Measurements from ENCODE around the gene ANK3.

DNA sequence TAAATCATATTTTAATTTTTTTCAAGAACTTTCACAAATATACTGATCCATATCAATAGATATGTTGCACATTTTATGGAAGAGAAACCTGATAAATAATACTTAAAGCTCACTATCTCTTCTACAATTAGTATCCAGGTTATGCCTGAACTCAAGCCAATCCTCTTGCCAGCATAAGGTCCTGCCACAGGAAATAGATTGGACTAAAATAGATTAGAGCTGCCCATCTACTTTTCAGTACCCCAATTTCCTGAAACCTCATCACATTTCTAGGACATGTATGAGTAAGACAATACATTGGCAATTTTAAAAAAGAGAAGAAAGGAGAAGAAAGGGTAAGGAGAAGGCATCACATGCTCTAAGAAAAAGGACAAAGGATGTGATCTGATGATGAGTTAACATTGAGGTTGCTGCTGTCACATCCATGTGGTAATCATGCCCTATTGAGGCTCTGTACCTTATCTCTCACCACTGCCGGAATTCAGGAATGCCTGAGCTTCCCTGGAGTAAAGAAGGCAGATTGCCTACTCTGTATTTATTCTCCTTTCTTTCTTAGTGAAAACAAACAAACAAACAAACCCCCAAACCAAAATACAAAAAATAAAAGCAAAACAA, 199.7 kb downstream of the ANK3 start:
- TF ChIP-seq POLR2A (IDR thresholded peaks at IDR 0.05) = no peak
- TF ChIP-seq, protein P1, sequence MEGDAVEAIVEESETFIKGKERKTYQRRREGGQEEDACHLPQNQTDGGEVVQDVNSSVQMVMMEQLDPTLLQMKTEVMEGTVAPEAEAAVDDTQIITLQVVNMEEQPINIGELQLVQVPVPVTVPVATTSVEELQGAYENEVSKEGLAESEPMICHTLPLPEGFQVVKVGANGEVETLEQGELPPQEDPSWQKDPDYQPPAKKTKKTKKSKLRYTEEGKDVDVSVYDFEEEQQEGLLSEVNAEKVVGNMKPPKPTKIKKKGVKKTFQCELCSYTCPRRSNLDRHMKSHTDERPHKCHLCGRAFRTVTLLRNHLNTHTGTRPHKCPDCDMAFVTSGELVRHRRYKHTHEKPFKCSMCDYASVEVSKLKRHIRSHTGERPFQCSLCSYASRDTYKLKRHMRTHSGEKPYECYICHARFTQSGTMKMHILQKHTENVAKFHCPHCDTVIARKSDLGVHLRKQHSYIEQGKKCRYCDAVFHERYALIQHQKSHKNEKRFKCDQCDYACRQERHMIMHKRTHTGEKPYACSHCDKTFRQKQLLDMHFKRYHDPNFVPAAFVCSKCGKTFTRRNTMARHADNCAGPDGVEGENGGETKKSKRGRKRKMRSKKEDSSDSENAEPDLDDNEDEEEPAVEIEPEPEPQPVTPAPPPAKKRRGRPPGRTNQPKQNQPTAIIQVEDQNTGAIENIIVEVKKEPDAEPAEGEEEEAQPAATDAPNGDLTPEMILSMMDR (IDR thresholded peaks at IDR 0.05) = no peak

All from testis (tissue), 2 donors.